COLO829 (cell line): Measurements from ENCODE around the gene PLA2G10.
"Not testable (repeated sequence)": the region's sequence is repeated elsewhere in the genome, so short reads cannot be mapped to it uniquely, and the experiment has no call there.

Experiments used
- DNase-seq: peaks from one replicate; pipeline ENCODE4 v3.0.0; 2012; ENCODE audit warnings: low spot score

PLA2G10 gene, protein sequence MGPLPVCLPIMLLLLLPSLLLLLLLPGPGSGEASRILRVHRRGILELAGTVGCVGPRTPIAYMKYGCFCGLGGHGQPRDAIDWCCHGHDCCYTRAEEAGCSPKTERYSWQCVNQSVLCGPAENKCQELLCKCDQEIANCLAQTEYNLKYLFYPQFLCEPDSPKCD

GRCh38 chr16:14694129-14694528 lies at the start of gene PLA2G10:
TSS of gene PLA2G10 (minus strand) at chr16:14694308. CDS start at chr16:14694229, 79 bp downstream.
- DNase-seq = not testable (repeated sequence)

DNA sequence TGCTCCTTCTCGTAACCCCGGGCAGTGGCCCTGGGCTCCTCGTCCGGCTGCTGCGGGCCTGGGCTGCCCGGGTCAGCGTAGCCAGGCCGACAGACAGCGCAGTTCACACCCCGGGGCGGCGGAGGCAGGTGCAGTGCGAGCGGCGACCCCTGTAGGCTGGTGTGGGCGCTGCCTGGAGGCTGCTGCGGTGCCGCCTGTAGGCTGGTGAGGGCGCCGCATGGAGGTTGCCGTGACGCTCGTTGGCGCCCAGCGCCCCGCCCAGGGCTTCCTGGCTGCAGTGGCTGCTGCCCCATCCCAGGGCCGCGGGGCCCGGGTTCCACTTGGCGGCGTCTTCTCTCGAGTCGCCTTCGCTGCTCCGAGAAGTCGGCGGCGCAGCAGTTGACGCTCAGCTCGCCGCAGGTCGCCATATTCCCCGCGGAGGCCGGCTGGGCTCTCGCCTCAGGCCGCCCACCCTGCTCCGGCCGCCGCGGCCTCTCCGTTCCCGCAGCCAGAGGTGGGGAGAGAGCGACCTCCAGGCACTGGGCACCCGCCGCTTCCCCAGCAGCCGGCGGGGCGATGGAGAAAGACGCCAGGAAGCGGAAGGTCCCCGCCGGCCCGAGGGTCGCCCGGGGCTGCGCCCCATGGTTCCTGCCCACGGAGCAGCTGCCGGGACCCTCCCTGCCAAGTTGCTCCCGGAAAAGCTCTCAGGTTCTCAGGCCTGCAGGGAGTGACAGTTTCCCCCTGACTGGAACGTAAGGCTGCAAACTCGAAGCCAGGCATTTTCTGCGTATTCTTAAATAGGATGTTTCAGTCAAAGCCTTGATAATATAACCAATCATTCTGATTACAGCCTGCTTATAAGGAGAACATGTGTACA lies 48.4 kb upstream of the PLA2G10 start, which contains the start of gene NPIPA2:
TSS of gene NPIPA2 (plus strand) at position 261 of the 856 bp plus-strand sequence. CDS start 5,533 bp downstream, outside the sequence.
- not testable (repeated sequence) for DNase-seq

DNA sequence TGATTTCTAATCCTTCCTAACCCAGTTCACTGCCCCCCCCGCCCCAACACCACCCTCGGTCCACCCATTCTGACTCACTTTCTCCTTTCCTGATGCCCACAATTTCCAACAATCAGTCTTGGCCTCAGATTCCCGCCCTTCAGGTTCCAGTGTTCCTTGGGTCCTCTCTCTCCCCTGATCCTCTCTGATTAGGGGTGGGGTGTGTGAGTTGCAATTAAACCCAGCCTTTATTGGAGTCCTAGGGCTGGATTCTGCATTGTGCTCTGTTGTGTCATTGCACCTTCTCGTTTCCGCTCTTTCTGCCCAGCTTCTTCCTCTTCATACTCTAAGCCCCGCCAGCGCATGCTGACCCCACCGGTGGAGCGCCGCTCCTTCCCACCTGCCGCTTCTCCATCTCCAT lies 47.7 kb upstream of the PLA2G10 start:
- not testable (repeated sequence) for DNase-seq

- not testable (repeated sequence) for DNase-seq
These were observed 46.8 kb upstream of the PLA2G10 start for GRCh38 chr16:14740832-14741385.

GRCh38 chr16:14733233-14733632 lies 39.1 kb upstream of the PLA2G10 start:
- DNase-seq = not testable (repeated sequence)

DNA sequence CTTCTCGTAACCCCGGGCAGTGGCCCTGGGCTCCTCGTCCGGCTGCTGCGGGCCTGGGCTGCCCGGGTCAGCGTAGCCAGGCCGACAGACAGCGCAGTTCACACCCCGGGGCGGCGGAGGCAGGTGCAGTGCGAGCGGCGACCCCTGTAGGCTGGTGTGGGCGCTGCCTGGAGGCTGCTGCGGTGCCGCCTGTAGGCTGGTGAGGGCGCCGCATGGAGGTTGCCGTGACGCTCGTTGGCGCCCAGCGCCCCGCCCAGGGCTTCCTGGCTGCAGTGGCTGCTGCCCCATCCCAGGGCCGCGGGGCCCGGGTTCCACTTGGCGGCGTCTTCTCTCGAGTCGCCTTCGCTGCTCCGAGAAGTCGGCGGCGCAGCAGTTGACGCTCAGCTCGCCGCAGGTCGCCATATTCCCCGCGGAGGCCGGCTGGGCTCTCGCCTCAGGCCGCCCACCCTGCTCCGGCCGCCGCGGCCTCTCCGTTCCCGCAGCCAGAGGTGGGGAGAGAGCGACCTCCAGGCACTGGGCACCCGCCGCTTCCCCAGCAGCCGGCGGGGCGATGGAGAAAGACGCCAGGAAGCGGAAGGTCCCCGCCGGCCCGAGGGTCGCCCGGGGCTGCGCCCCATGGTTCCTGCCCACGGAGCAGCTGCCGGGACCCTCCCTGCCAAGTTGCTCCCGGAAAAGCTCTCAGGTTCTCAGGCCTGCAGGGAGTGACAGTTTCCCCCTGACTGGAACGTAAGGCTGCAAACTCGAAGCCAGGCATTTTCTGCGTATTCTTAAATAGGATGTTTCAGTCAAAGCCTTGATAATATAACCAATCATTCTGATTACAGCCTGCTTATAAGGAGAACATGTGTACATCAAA lies 9.3 kb upstream of the PLA2G10 start, which contains the start of gene NPIPA3:
TSS of gene NPIPA3 (plus strand) at position 256 of the 856 bp plus-strand sequence. CDS start 5,533 bp downstream, outside the sequence.
- not testable (repeated sequence) for DNase-seq

DNA sequence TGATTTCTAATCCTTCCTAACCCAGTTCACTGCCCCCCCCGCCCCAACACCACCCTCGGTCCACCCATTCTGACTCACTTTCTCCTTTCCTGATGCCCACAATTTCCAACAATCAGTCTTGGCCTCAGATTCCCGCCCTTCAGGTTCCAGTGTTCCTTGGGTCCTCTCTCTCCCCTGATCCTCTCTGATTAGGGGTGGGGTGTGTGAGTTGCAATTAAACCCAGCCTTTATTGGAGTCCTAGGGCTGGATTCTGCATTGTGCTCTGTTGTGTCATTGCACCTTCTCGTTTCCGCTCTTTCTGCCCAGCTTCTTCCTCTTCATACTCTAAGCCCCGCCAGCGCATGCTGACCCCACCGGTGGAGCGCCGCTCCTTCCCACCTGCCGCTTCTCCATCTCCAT lies 8.6 kb upstream of the PLA2G10 start:
- not testable (repeated sequence) for DNase-seq

DNA sequence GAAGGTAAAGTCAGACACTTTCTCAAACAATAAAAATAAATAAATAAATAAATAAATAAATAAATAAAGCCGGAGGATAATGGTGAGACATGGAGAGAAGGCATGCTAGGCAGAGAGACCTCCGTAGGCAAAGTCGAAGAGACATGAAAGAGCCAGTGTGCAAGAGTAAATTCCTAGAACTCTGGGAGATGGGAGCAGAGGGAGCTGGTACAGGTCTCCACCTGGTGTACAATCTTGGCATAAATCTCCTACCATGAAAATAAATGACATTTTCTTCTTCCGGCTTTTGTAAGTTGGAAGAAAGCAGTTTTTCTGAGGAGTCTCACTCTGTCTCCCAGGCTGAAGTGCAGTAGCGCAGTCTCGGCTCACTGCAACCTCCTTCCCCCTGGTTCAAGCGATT lies 7.8 kb upstream of the PLA2G10 start:
- not testable (repeated sequence) for DNase-seq

GRCh38 chr16:14685870-14686793 lies 8.0 kb downstream of the PLA2G10 start:
- not testable (repeated sequence) for DNase-seq

- no peak for DNase-seq
These were observed 12.0 kb downstream of the PLA2G10 start for GRCh38 chr16:14682121-14682520.

GRCh38 chr16:14681115-14681514 lies 13.0 kb downstream of the PLA2G10 start:
- no peak for DNase-seq

DNA sequence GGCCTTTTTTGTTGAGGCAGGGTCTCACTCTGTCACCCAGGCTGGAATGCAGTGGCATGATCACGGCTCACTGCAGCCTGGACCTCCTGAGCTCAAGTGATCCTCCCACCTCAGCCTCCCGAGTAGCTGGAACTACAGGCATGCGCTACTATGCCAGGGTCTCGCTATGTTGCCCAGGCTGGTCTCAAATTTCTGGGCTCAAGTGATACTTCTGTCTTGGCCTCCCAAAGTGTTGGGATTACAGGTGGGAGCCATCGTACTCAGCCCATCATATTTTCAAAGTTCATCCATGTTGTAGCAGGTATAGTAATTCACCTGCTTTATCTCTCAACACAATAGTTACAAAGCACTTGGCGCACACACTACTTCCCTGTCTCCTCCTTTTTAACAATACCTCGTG lies 13.7 kb downstream of the PLA2G10 start:
- DNase-seq = not testable (repeated sequence)

DNA sequence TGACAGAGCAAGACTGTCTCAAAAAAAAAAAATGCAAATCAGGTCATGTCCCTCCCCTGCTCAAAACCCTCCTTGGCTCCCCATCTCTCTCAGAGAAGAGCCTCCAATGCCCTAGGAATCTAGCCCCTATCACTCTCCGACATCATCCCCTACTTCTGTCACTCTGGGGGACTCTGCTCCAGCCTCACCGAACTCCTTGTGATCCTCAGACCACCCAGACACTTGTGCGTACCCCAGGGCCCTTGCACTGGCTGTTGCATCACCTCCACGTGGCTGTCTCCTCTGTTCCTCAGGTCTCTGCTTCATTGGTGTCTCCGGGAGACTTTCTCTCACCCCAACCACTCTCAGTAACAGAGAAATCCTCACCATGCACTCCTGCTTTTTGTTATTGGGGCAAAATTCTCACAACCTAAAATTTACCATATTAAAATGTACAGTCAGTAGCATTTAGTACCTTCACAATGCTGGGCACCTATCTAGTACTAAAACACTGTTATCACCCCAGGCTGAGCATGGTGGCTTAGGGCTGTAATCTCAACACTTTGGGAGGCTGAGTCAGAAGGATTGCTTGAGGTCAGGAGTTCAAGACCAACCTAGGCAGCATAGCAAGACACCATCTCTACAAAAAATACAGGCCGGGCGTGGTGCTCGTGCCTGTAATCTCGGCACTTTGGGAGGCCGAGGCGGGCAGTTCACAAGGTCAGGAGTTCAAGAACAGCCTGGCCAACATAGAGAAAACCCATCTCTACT lies 15.2 kb downstream of the PLA2G10 start:
- DNase-seq = no peak

GRCh38 chr16:14677627-14678026 lies 16.5 kb downstream of the PLA2G10 start:
- DNase-seq = no peak

DNA sequence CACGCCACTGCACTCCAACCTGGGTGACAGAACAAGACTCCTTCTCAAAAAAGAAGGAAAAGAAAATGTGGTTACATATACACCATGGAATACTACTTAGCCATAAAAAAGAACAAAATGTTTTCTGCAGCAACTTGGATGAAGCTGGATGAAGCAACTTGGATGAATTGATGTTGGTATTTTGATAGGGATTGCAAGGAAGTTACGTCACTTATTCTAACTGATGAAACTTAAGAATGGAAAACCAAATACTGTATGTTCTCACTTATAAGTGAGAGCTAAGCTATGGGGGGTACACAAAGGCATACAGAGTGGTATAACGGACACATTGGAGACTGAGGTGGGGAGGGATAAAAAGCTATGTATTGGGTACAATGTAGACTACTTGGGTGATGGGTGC lies 17.5 kb downstream of the PLA2G10 start:
- DNase-seq = no peak

DNA sequence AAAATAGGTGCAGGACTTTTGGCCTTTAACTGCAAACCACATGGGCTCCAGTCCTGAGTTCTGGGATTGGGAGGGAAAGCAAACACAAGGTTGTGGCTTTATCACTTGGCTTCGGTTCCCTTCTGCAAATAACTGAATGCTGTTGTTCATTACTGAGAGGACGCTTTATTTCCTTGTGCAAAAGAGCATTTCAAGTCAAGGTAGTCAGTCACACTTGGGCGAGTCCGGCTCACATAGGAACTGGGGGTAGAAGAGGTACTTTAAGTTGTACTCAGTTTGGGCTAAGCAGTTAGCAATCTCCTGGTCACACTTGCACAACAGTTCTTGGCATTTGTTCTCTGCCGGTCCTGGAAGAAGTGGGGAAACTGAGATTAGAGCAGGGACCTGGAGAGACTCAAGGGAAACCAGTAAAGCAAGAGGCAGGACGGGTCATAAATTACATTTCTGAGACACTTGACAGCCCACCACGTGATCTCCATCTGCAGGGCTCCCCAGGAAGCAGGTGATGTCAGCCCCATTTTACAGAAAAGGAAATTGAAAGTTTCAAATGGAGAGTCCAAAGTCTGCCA lies 21.6 kb downstream of the PLA2G10 start:
- no peak for DNase-seq

DNA sequence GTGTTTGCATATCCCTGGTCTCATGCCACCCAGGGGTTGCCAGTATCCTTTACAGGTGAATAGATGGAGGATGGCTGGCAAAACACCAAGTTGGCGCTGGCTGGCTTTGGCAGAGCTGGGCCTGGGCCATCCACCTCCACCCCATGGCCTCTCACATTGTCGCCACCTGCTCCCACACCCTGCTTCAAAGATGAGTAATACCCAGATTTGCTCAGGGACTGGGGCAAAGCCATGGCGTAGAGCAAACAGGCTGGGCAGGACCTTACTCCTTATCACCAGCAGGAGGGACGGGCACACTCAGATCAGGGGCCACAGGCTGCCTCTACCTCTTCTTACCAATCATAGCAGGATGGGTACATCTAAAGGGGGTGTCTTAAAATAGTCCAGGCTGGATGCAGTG lies 24.3 kb downstream of the PLA2G10 start:
- DNase-seq = no peak

- DNase-seq = no peak
These were observed 25.4 kb downstream of the PLA2G10 start for GRCh38 chr16:14668556-14669223.
